ENCODE results near the gene SLC38A6. TPM values are rescaled to one million over a fixed set of nuclear protein-coding genes. Genes with fewer than 3 reads are reported as not detected.

The SLC38A6 gene
- total and polyA plus RNA-seq, 12 donors: 2.6 to 8.9 (median 3.6) TPM

GRCh38 chr14:60986500-60986899, 5.5 kb downstream of the SLC38A6 start:
- ATAC-seq (no peak), DNase-seq (no peak)
- H3K4me3 ChIP-seq: no peak overlapping the region
- intact Hi-C loops (cut with DNase I): loop anchor here in 2 of 10 donors (10.0 kb wide), 2 partner anchors 252 to 262 kb away; partner anchors contain the start of genes MNAT1 (in 1 of the 2) and SIX4 (in 1 of the 2)
- 96 to 97% methylated on average over 2 of the region's 2 CpGs for WGBS, 2 donors
- H3K9me3 ChIP-seq: no peaks in the 10 kb centered on the region
- no peaks in the 10 kb centered on the region for H3K27me3 ChIP-seq
- no peak for TF ChIP-seq CTCF (IDR thresholded peaks at IDR 0.05)
- peaks cover 0 to 29% (median 12%) of the 10 kb centered on the region in 9 donors for H3K4me1 ChIP-seq
- peaks cover 0 to 71% (median 14%) of the 10 kb centered on the region in 9 donors for H3K36me3 ChIP-seq
- H3K27ac ChIP-seq: no peak overlapping the region

GRCh38 chr14:60989599-60989998, 8.6 kb downstream of the SLC38A6 start:
- no peak for TF ChIP-seq CTCF (IDR thresholded peaks at IDR 0.05)
- intact Hi-C loops (cut with DNase I): loop anchor here in 2 of 10 donors (10.0 kb wide), 2 partner anchors 255 to 265 kb away; partner anchors contain the start of genes MNAT1 (in 1 of the 2) and SIX4 (in 1 of the 2)
- H3K4me3 ChIP-seq: no peak overlapping the region
- peaks cover 0 to 97% (median 14%) of the 10 kb centered on the region in 9 donors for H3K36me3 ChIP-seq
- peak in 1 of 8 donors; percentile 25 for ATAC-seq
- no peak for DNase-seq
- H3K27ac ChIP-seq: no peak overlapping the region
- H3K27me3 ChIP-seq: no peaks in the 10 kb centered on the region
- H3K9me3 ChIP-seq: no peaks in the 10 kb centered on the region
- H3K4me1 ChIP-seq: peaks cover 0 to 10% (median 0%) of the 10 kb centered on the region in 9 donors
- WGBS, 2 donors: 82 to 87% methylated on average over 2 of the region's 2 CpGs

GRCh38 chr14:60998617-60999016, 17.6 kb downstream of the SLC38A6 start:
- no peak for DNase-seq
- Histone ChIP-seq H3K9me3 (peaks cover 0 to 16% (median 0%) of the 10 kb centered on the region in 11 donors), H3K27me3 (no peaks in the 10 kb centered on the region), H3K36me3 (peaks cover 0 to 31% (median 0%) of the 10 kb centered on the region in 9 donors), H3K4me1 (no peaks in the 10 kb centered on the region), H3K27ac (no peak overlapping the region), H3K4me3 (no peak overlapping the region)
- ATAC-seq: no peak
- no peak for TF ChIP-seq CTCF (IDR thresholded peaks at IDR 0.05)
- intact Hi-C loops (cut with DNase I): no loop called here
- 91 to 92% methylated on average over 9 of the region's 9 CpGs for WGBS, 2 donors

GRCh38 chr14:60999536-60999935, 18.5 kb downstream of the SLC38A6 start:
- intact Hi-C loops (cut with DNase I): no loop called here

More at GRCh38 chr14:60999536-60999935, 18.5 kb downstream of the SLC38A6 start:
- no peak overlapping the region for H3K4me3 ChIP-seq
- WGBS, 2 donors: 96 to 99% methylated on average over 2 of the region's 2 CpGs
- no peak overlapping the region for H3K27ac ChIP-seq
- no peaks in the 10 kb centered on the region for H3K4me1 ChIP-seq
- no peaks in the 10 kb centered on the region for H3K27me3 ChIP-seq
- peaks cover 0 to 16% (median 0%) of the 10 kb centered on the region in 11 donors for H3K9me3 ChIP-seq
- ATAC-seq (no peak), DNase-seq (no peak)
- TF ChIP-seq CTCF (IDR thresholded peaks at IDR 0.05): no peak
- peaks cover 0 to 23% (median 0%) of the 10 kb centered on the region in 9 donors for H3K36me3 ChIP-seq
